IMR-90 (cell line): ENCODE results near the gene NCOA5. TPM values are rescaled to one million over a fixed set of nuclear protein-coding genes. Genes with fewer than 3 reads are reported as not detected.

Source experiments
- ATAC-seq: fragments of 200-7000 bp; cut with Tn5 transposase; 2 replicates; pipeline ENCODE4 v1.9.1; 2020; ENCODE audit warnings: low read depth, mild to moderate bottlenecking, moderate library complexity
- BruUV-seq: library from RNA; stranded (reverse); fragments of 400-500 nt; replicated peaks from 2 replicates; lab custom pipeline; 2021; lab: Mats Ljungman, UMichigan
- CTCF ChIA-PET: fragments of 300-600 bp; formaldehyde crosslinking; extraction: SDS; loops from one replicate; lab custom pipeline; 2021; ENCODE audit warnings: antibody characterized with exemption; lab: Yijun Ruan, JAX
- POLR2A ChIA-PET: fragments of 300-600 bp; sonication (Branson Sonifier 250); formaldehyde crosslinking; loops from one replicate; lab custom pipeline; 2022; ENCODE audit warnings: antibody characterized with exemption; ENCODE audit not compliant: unreplicated experiment; lab: Charles Lee
- DNase-seq: peaks from one replicate; pipeline ENCODE4 v3.0.0; 2013
- H2AFZ ChIP-seq: replicated peaks from 2 replicates; pipeline ENCODE3; 2013; ENCODE audit warnings: low read length, mild to moderate bottlenecking; ENCODE audit not compliant: poor library complexity
- H2AK5ac ChIP-seq: 2 replicates; pipeline ENCODE4 v1.6.1; 2013; ENCODE audit warnings: low read depth, low read length, inconsistent platforms
- H2AK9ac ChIP-seq: replicated peaks from 2 replicates; pipeline ENCODE3; 2013; ENCODE audit warnings: mild to moderate bottlenecking, low read depth, low read length, moderate library complexity; ENCODE audit not compliant: poor library complexity
- H2BK120ac ChIP-seq: 2 replicates; pipeline ENCODE4 v1.6.1; 2013; ENCODE audit warnings: low read depth, low read length, inconsistent platforms
- H2BK15ac ChIP-seq: 3 replicates; pipeline ENCODE4 v1.6.1; 2013; ENCODE audit warnings: low read depth, low read length, inconsistent platforms
- H2BK20ac ChIP-seq: 2 replicates; pipeline ENCODE4 v1.6.1; 2013; ENCODE audit warnings: low read depth, mild to moderate bottlenecking, inconsistent platforms, low read length, moderate library complexity
- H2BK5ac ChIP-seq: 2 replicates; pipeline ENCODE4 v1.6.1; 2013; ENCODE audit warnings: mild to moderate bottlenecking, low read depth, low read length, inconsistent platforms; ENCODE audit not compliant: poor library complexity, severe bottlenecking
- H3K14ac ChIP-seq: replicated peaks from 2 replicates; pipeline ENCODE4 v1.6.1; 2013; ENCODE audit warnings: low read depth, low read length, inconsistent platforms
- H3K18ac ChIP-seq: 2 replicates; pipeline ENCODE4 v1.6.1; 2013; ENCODE audit warnings: low read depth, low read length, control low read depth
- H3K23ac ChIP-seq: 2 replicates; pipeline ENCODE4 v1.6.1; 2013; ENCODE audit warnings: low read depth, low read length, inconsistent platforms
- H3K27ac ChIP-seq: 2 replicates; pipeline ENCODE4 v1.5.1; 2013; ENCODE audit warnings: mild to moderate bottlenecking, control low read depth, low read length; ENCODE audit not compliant: insufficient read depth
- H3K27me3 ChIP-seq: 2 replicates; pipeline ENCODE4 v1.6.1; 2013; ENCODE audit warnings: low read length; ENCODE audit not compliant: control insufficient read depth, insufficient read depth
- H3K36me3 ChIP-seq: 2 replicates; pipeline ENCODE4 v1.6.1; 2013; ENCODE audit warnings: low read length, mixed read lengths; ENCODE audit not compliant: control insufficient read depth, insufficient read depth
- H3K4ac ChIP-seq: 2 replicates; pipeline ENCODE4 v1.6.1; 2013; ENCODE audit warnings: low read depth, low read length, inconsistent platforms
- H3K4me1 ChIP-seq: 2 replicates; pipeline ENCODE4 v1.6.1; 2013; ENCODE audit warnings: low read length, mixed read lengths; ENCODE audit not compliant: control insufficient read depth, insufficient read depth
- H3K4me2 ChIP-seq: 2 replicates; pipeline ENCODE4 v1.6.1; 2013; ENCODE audit warnings: low read depth, mild to moderate bottlenecking, control low read depth, low read length, moderate library complexity
- H3K4me3 ChIP-seq: 2 replicates; pipeline ENCODE4 v1.5.1; 2013; ENCODE audit warnings: low read depth, mild to moderate bottlenecking, control low read depth, low read length, moderate library complexity; ENCODE audit not compliant: insufficient read depth
- H3K56ac ChIP-seq: 2 replicates; pipeline ENCODE4 v1.6.1; 2013; ENCODE audit warnings: low read length, inconsistent platforms; ENCODE audit not compliant: insufficient read depth; ENCODE audit errors: extremely low read depth
- H3K79me1 ChIP-seq, 2 experiments: 2 replicates each; pipeline ENCODE4 v1.6.1; 2013; ENCODE audit warnings: low read length in 2 of 2, inconsistent platforms in 1 of 2, low read depth in 1 of 2
- H3K9ac ChIP-seq: 2 replicates; pipeline ENCODE4 v1.6.1; 2013; ENCODE audit warnings: low read depth, low read length, control low read depth
- H3K9me1 ChIP-seq: 2 replicates; pipeline ENCODE4 v1.6.1; 2013; ENCODE audit warnings: low read length, inconsistent platforms; ENCODE audit not compliant: insufficient read depth
- H3K9me3 ChIP-seq: 2 replicates; pipeline ENCODE4 v1.6.1; 2013; ENCODE audit warnings: low read length; ENCODE audit not compliant: control insufficient read depth, insufficient read depth
- H4K20me1 ChIP-seq: 2 replicates; pipeline ENCODE4 v1.6.1; 2013; ENCODE audit warnings: low read length, inconsistent platforms; ENCODE audit not compliant: insufficient read depth
- H4K5ac ChIP-seq: 2 replicates; pipeline ENCODE4 v1.6.1; 2013; ENCODE audit warnings: mild to moderate bottlenecking, low read depth, low read length, control low read depth
- H4K8ac ChIP-seq, 2 experiments: 2 replicates each; pipeline ENCODE4 v1.6.1; 2013; ENCODE audit warnings: low read depth in 2 of 2, low read length in 2 of 2, control low read depth in 1 of 2, inconsistent platforms in 1 of 2
- H4K91ac ChIP-seq: 2 replicates; pipeline ENCODE4 v1.6.1; 2013; ENCODE audit warnings: low read depth, low read length, inconsistent platforms; ENCODE audit not compliant: insufficient read depth
- BHLHE40 ChIP-seq: fragments of 150-350 bp; IDR thresholded peaks from 2 replicates; pipeline ENCODE4 v1.6.1; 2016; ENCODE audit warnings: mild to moderate bottlenecking, low read depth, low read length
- CEBPB ChIP-seq: IDR thresholded peaks from 2 replicates; pipeline ENCODE4 v1.6.1; 2012; ENCODE audit warnings: low read depth, low read length, improper control_type of control experiment
- SMC3 ChIP-seq: fragments of 150-350 bp; IDR thresholded peaks from 2 replicates; pipeline ENCODE4 v1.6.1; 2016; ENCODE audit warnings: low read depth, mild to moderate bottlenecking, antibody characterized with exemption, low read length, moderate library complexity
- WGBS, 2 experiments: methylation state at CpG; one replicate each; pipeline versions ENCODE4 v1.1.5 to v1.1.7; 2013; ENCODE audit warnings: missing lambda C conversion rate in 2 of 2; ENCODE audit not compliant: insufficient read length in 1 of 2; ENCODE audit errors: extremely low coverage in 2 of 2; 5-methylcytosine and 5-hydroxymethylcytosine counted together
- dilution Hi-C: fragments of 300-500 bp; cut with HindIII; formaldehyde crosslinking; loops from one replicate; pipeline ENCODE4 v1.14.3; 2018; ENCODE audit warnings: low sequenced_read_pairs; ENCODE audit not compliant: unreplicated experiment
- in situ Hi-C: fragments of 300-500 bp; cut with MboI; formaldehyde crosslinking; loops from 3 replicates; pipeline ENCODE4 v1.14.3; 2019; ENCODE audit warnings: low sequenced_read_pairs, inconsistent platforms, mixed read lengths
- intact Hi-C: fragments of 100-400 bp; cut with micrococcal nuclease; formaldehyde crosslinking; loops from 2 replicates; pipeline ENCODE4 v1.10.0; 2022
- polyA plus RNA-seq, 3 experiments: library from polyadenylated mRNA; depleted of rRNA; stranded (reverse); fragments of >200 nt; gene quantifications; 2 replicates each; pipeline ENCODE4 v1.2.3, GENCODE V29; 2012; ENCODE audit warnings: low replicate concordance in 1 of 3
- total RNA-seq: library from RNA; depleted of rRNA; stranded (reverse); fragments of >200 nt; gene quantifications from 2 replicates; pipeline ENCODE4 v1.2.3, GENCODE V29; 2012
- TF ChIP-seq, protein P1 (sequence below): fragments of 150-350 bp; IDR thresholded peaks from 2 replicates; pipeline ENCODE4 v1.6.1; 2016; ENCODE audit warnings: low read depth, mild to moderate bottlenecking, low read length, moderate library complexity, borderline replicate concordance

The NCOA5 gene
- total and polyA plus RNA-seq, 2 of the 4 experiments (the other 2 are of a cell fraction): 17.4 to 20.6 TPM

DNA sequence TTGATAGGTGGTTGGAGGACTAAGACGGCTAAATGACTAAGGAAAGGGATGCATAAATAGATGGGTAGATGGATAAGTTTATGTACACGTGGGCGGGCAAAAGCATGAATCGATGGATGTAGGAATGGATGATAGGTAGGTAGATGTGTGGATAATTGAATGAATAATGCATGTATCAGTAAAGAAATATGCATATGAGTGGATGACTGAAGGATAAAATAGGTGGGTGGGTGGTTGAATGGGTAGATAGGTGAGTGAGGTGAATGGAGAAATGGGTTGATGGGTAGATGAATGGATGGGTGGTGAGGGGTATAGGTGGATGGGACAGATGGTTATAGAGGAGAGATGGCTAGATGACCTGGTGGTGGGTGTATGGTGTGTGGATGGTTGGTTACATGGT is 40.6 kb downstream of the NCOA5 start:
- H2BK15ac ChIP-seq: no peak overlapping the region
- H3K4me3 ChIP-seq: no peak overlapping the region
- in situ Hi-C loops: no loop called here
- H2AK9ac ChIP-seq: no peak overlapping the region
- H4K8ac ChIP-seq: no peak overlapping the region
- no peak overlapping the region for H2BK20ac ChIP-seq
- H3K79me1 ChIP-seq: no peaks in the 10 kb centered on the region
- H3K36me3 ChIP-seq: no peaks in the 10 kb centered on the region
- TF ChIP-seq SMC3 (no peak), BHLHE40 (no peak), CEBPB (no peak)
- TF ChIP-seq, protein P1, sequence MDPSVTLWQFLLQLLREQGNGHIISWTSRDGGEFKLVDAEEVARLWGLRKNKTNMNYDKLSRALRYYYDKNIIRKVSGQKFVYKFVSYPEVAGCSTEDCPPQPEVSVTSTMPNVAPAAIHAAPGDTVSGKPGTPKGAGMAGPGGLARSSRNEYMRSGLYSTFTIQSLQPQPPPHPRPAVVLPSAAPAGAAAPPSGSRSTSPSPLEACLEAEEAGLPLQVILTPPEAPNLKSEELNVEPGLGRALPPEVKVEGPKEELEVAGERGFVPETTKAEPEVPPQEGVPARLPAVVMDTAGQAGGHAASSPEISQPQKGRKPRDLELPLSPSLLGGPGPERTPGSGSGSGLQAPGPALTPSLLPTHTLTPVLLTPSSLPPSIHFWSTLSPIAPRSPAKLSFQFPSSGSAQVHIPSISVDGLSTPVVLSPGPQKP: no peak
- 79 to 100% methylated on average over 1 to 4 of the region's 4 CpGs for WGBS, 2 experiments
- BruUV-seq: no TSS peak
- no peak overlapping the region for H3K14ac ChIP-seq
- no peak overlapping the region for H3K4ac ChIP-seq
- H2AK5ac ChIP-seq: no peak overlapping the region
- no peak overlapping the region for H3K18ac ChIP-seq
- DNase-seq: no peak
- no peak overlapping the region for H3K27ac ChIP-seq
- ChIA-PET CTCF (no interaction called here), POLR2A (no interaction called here)
- H3K27me3 ChIP-seq: peaks cover 12% of the 10 kb centered on the region
- no peak for ATAC-seq
- H3K9me3 ChIP-seq: no peaks in the 10 kb centered on the region
- H4K5ac ChIP-seq: no peak overlapping the region
- H2BK5ac ChIP-seq: no peak overlapping the region
- H3K9me1 ChIP-seq: no peaks in the 10 kb centered on the region; the same call in 1 of the 2 replicates
- H4K20me1 ChIP-seq: 0 out of 2 replicates have a peak, but pooled peaks cover 3% of the 10 kb centered on the region
- intact Hi-C loops: no loop called here
- no peak overlapping the region for H2BK120ac ChIP-seq
- H4K91ac ChIP-seq: no peak overlapping the region
- no peak overlapping the region for H3K23ac ChIP-seq
- no peaks in the 10 kb centered on the region for H3K4me1 ChIP-seq
- H2AFZ ChIP-seq: no peak overlapping the region
- no peak overlapping the region for H3K9ac ChIP-seq
- dilution Hi-C loops: no loop called here
- no peak overlapping the region for H3K56ac ChIP-seq
- no peak overlapping the region for H3K4me2 ChIP-seq
